NCI-H526 (cell line): ENCODE results near the gene PTPRK.
"Not testable (repeated sequence)": the region's sequence is repeated elsewhere in the genome, so short reads cannot be mapped to it uniquely, and the experiment has no call there.

Experiments
- DNase-seq, 2 experiments: peaks; one replicate each; lab custom pipeline; 2025; lab: John Stamatoyannopoulos, UW

Gene PTPRK

GRCh38 chr6:128017288-128017687, 503.1 kb downstream of the PTPRK start:
- DNase-seq, result no peak

GRCh38 chr6:128007658-128008057, 512.7 kb downstream of the PTPRK start:
- no peak for DNase-seq

GRCh38 chr6:128005009-128005408, 515.4 kb downstream of the PTPRK start:
- no peak for DNase-seq

- DNase-seq, result no peak
Observed at GRCh38 chr6:128000363-128000762, 520.0 kb downstream of the PTPRK start.

GRCh38 chr6:127998985-127999384, 521.4 kb downstream of the PTPRK start:
- DNase-seq, result no peak

GRCh38 chr6:127997496-127998164, 522.8 kb downstream of the PTPRK start:
- no peak for DNase-seq

GRCh38 chr6:127996925-127997324, 523.5 kb downstream of the PTPRK start:
- no peak for DNase-seq

GRCh38 chr6:127992144-127992543, 528.3 kb downstream of the PTPRK start:
- DNase-seq, result no peak

- no peak for DNase-seq
Observed at GRCh38 chr6:127990074-127990473, 530.3 kb downstream of the PTPRK start.

GRCh38 chr6:127980996-127981395, 539.4 kb downstream of the PTPRK start:
- DNase-seq, result no peak

- DNase-seq, result not testable (repeated sequence)
Observed at GRCh38 chr6:127978185-127978584, 542.2 kb downstream of the PTPRK start.

- DNase-seq, result no peak
Observed at GRCh38 chr6:127976796-127977195, 543.6 kb downstream of the PTPRK start.

- no peak for DNase-seq
Observed at GRCh38 chr6:127976111-127976510, 544.3 kb downstream of the PTPRK start.

GRCh38 chr6:127972815-127973214, 547.6 kb downstream of the PTPRK start:
- DNase-seq, result no peak

- DNase-seq, result no peak
Observed at GRCh38 chr6:127971945-127972391, 548.4 kb downstream of the PTPRK start.

- no peak for DNase-seq
Observed at GRCh38 chr6:127971386-127971785, 549.0 kb downstream of the PTPRK start.

- no peak for DNase-seq
Observed at GRCh38 chr6:127969701-127970100, 550.7 kb downstream of the PTPRK start.

GRCh38 chr6:127968394-127968793, 552.0 kb downstream of the PTPRK start:
- no peak for DNase-seq

- DNase-seq, result no peak
Observed at GRCh38 chr6:127967708-127968107, 552.7 kb downstream of the PTPRK start.

- DNase-seq, result no peak
Observed at GRCh38 chr6:127966616-127967015, 553.8 kb downstream of the PTPRK start.

- no peak for DNase-seq
Observed at GRCh38 chr6:127963495-127963894, 556.9 kb downstream of the PTPRK start.

- no peak for DNase-seq
Observed at GRCh38 chr6:127959869-127960268, 560.5 kb downstream of the PTPRK start.

- no peak for DNase-seq
Observed at GRCh38 chr6:127956956-127957355, 563.4 kb downstream of the PTPRK start.

GRCh38 chr6:127956260-127956888, 564.0 kb downstream of the PTPRK start:
- DNase-seq, result no peak
